NCI-H1105 treated with DMSO at 0.1 percent for 48 hours (cell line): ENCODE data around the gene MECR.

Source experiments
- DNase-seq: peaks from one replicate; lab custom pipeline; 2025; lab: John Stamatoyannopoulos, UW

Gene MECR, protein sequence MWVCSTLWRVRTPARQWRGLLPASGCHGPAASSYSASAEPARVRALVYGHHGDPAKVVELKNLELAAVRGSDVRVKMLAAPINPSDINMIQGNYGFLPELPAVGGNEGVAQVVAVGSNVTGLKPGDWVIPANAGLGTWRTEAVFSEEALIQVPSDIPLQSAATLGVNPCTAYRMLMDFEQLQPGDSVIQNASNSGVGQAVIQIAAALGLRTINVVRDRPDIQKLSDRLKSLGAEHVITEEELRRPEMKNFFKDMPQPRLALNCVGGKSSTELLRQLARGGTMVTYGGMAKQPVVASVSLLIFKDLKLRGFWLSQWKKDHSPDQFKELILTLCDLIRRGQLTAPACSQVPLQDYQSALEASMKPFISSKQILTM

DNA sequence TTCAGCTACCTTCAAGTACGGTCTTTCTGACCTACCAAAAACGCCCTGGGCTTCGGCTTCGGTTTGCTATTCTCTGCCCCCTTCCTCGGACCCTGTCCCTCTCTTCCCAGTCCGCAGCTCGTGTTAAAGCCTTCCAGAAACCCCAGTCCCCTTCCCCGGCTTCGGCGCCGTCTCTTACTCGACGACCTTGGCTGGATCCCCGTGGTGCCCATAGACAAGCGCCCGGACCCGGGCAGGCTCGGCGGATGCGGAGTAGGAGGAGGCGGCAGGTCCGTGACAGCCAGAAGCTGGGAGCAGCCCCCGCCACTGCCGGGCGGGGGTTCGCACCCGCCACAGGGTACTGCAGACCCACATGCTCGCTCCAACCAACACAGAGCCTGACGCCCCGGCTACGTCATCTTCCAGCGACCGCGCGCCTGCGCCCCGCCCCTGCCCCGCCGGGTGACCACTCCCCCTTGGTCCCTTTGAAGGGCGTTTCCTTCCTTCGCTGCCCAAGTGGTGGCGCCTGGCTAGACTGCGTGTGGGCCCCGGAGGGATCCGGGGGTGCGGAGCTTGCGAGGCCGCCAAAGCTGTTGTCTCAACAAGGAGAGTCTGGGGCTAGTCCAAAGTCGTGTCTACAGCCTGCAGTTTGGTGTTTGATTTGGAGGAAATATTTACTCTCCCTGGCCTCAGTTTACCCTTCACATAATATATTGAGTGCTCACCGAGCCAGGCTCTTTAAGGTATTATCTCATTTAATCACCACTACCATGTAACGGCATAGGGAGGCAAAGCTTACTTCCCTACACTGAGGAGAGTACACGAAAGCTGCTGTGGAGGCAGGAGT lies at the start of gene MECR:
Gene MECR, minus strand, starts transcription at position 382 of the 826 bp plus-strand sequence. Its CDS starts 28 bp downstream, at position 354.
- DNase-seq, result peak; percentile 92

DNA sequence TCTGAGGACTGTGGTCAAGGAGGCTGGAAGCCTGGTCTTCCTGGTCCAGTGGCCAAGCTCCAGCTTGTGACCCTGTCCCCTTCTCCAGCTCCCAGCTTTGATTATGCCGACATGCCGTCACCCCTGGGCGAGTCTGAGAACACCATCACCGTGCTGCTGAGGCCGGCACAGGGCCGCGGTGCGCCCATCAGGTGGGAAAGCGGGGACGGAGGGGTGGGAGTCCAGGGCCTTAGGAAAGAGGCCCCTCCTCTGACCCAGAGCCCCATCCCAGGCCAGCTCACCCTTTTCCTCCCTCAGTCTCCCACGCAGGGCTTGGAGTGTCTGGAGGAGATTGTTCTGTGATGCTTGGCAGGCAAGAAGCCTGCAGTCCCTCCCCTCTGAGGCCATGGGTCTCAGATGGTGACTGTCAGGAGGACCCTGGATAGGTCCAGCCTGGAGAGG lies 49.2 kb upstream of the MECR start:
- no peak for DNase-seq

GRCh38 chr1:29279406-29279805 lies 48.7 kb upstream of the MECR start:
- DNase-seq, result no peak

DNA sequence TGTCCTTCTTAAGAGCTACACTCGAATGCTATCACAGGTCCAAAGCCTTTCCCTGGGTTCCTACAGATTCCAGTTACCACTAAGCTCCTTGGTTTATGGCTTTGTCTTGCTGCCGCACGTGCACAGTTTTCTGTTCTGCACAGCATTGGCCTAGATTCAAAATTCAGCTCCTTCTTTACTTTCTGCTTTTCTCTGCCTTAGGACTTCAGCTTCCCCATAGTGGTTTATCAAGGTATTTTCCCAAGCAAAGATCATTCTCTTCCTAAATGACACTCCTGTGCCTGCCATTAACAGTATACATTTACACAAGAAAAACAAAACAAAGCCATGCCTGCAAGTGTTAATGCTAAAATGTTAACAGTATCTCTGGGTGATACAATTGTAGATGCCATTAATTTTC lies 47.4 kb upstream of the MECR start:
- no peak for DNase-seq

DNA sequence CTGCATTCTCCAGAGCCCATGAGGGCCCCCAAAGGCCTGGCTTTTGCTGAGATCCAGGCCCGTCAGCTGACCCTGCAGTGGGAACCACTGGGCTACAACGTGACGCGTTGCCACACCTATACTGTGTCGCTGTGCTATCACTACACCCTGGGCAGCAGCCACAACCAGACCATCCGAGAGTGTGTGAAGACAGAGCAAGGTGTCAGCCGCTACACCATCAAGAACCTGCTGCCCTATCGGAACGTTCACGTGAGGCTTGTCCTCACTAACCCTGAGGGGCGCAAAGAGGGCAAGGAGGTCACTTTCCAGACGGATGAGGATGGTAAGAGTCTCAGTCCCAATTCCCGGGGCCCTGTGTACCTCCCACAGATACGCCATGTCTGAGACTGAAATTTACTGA lies 44.7 kb upstream of the MECR start:
- no peak for DNase-seq

- no peak for DNase-seq
Measured at GRCh38 chr1:29272147-29272907, 41.6 kb upstream of the MECR start.

- DNase-seq, result no peak
Measured at GRCh38 chr1:29271724-29272123, 41.0 kb upstream of the MECR start.

- no peak for DNase-seq
Measured at GRCh38 chr1:29270929-29271521, 40.3 kb upstream of the MECR start.

GRCh38 chr1:29269382-29269781 lies 38.6 kb upstream of the MECR start:
- no peak for DNase-seq

DNA sequence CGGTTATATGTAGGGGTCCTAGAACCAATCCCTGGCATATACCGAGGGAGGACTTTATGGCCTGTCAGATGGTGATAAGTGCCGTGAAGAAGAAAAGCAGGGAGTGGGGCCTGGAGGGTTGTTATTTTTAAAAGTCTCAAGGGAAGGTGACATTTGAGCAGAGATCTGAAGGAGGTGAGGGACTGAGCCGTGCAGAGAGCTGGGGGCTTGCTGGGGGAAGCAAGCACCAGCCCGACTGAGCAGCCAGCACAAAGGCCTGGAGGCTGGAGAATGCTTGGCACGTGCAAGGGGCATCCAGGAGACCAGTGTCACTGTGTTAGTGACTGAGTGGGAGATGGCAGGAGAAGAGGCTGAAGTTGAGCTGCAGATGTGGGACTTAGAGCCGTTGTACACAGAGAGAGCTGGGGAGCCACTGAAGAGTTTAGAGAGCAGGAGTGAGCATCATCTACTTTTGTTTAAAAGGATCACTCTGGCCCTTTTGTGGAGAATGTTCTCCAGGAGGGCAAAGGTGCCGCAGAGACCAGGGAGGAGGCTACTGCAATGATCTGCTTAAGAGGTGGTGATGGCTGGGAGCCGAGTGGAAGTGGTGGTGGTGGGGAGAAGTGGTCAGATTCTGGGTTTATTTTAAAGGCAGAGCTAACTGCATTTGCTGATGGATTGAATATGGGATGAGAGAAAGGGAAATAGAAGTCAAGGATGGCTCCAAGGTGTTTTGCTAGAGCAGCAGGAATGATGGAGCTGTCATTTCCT lies 36.8 kb upstream of the MECR start:
- no peak for DNase-seq

GRCh38 chr1:29266912-29267311 lies 36.2 kb upstream of the MECR start:
- no peak for DNase-seq

GRCh38 chr1:29264773-29265389 lies 34.1 kb upstream of the MECR start:
- no peak for DNase-seq

DNA sequence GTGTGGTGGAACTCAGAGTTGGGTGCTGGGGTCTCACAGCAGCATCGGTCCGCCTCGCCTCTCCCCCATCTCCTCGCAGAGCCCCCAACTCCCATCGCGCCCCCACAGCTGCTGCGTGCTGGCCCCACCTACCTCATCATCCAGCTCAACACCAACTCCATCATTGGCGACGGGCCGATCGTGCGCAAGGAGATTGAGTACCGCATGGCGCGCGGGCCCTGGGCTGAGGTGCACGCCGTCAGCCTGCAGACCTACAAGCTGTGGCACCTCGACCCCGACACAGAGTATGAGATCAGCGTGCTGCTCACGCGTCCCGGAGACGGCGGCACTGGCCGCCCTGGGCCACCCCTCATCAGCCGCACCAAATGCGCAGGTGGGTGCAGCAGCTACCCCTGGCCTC lies 29.8 kb upstream of the MECR start:
- DNase-seq, result no peak

- no peak for DNase-seq
Measured at GRCh38 chr1:29259802-29260441, 29.2 kb upstream of the MECR start.

DNA sequence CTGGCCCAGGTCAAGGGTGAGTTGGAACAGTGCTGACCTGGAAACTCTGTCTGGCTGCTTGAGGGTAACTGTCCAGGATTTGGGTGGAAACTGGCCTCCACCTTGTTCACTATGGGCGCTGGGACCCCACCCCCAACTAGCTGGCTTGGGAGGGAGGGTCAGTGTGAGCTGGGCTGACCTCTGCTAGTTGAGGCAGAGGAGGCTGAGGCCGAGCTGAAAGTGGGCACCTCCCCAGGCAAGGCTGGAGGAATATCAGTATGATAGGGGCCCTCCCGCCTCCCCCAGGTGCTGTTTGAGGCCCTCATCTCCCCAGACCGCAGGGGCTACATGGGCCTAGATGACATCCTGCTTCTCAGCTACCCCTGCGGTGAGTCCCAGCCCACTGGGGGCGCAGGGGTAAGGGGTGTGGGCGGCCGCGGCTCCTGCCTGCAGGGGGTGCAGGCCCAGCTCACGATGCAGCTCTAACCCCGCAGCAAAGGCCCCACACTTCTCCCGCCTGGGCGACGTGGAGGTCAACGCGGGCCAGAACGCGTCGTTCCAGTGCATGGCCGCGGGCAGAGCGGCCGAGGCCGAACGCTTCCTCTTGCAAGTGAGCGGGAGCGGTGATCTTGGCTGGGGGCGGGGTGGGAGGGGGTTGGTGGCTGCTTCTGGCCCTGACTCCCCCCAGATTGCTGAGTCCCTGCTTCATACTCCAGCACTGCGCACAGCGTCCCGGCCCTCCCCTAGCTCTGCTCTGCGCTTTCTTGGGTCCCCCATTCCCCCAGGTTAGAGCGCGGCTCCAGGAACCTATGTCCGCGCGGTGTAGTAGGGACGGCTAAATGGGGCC lies 28.5 kb upstream of the MECR start:
- no peak for DNase-seq

DNA sequence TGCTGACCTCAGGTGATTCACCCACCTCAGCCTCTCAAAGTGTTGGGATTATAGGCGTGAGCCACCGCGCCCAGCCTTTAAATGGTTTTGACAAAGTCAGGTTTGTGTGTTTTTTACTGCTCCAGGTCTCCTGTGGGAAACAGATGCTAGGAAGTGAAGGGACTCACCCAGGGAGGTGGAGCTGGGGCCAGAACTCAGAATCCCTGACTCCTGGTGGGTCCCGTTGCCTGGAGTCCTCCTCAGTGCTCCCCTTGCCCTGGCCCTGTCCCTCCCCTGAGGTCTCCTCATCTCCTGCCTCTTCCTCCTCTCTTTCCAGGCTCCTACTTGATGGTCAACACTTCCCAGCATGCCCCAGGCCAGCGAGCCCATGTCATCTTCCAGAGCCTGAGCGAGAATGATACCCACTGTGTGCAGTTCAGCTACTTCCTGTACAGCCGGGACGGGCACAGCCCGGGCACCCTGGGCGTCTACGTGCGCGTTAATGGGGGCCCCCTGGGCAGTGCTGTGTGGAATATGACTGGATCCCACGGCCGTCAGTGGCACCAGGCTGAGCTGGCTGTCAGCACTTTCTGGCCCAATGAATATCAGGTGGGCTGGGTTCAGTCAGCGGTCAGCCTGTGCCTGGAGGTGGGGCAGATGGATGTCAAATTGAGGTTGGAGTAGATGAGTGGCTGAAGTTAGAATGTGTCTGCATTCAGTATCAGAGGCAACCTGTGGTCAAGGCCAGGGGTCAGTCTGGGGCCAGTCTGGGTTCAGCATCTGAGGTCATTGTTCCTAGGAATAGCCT lies 27.6 kb upstream of the MECR start:
- DNase-seq, result no peak

DNA sequence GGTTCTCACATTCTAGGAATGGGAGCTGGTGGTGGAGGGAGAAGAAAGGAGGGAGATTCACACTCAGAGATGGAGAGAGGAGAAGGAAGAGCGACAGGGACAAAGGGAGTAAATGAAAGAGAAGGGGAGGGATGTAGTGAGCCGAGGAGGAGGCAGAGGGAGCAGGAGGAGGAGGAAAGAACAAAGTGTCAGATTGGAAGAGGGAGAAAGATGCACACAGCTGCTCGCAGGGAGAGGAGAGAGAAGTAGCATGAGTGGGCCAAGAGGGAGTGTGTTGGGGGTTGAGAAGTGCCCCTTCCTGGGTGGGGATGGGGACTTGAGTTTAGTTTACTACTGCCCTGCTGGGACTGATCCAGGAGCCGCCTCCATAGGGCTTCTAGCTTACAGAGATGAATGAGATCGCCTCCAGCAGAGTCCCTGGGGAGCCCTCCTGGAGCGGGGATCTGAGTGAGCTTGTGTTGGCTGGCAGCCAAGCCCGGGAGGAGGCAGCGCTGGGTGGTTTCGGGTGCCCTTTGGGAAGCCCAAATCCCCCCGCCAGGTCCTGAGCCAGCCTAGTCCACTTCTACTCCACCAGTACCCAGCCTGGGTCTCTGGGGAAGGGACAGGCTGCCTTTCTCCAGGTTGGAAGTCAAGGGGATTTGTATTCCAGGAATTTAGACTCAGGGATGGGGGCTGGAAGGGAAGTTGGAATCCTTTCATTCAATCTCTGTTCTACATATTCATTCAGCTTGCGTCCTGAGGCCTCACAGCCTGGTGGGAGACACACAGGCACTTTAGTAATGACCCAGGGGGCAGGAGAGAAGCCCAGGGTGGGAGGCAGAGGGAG lies 26.5 kb upstream of the MECR start:
- DNase-seq, result peak; percentile 86

- DNase-seq, result peak; percentile 12
Measured at GRCh38 chr1:29256394-29256793, 25.7 kb upstream of the MECR start.
